ENCODE measurements around the gene CCL19. TPM values are rescaled to one million over a fixed set of nuclear protein-coding genes. Genes with fewer than 3 reads are reported as not detected.

The CCL19 gene
- total RNA-seq, 1 experiment from 2014 or later = not detected

DNA sequence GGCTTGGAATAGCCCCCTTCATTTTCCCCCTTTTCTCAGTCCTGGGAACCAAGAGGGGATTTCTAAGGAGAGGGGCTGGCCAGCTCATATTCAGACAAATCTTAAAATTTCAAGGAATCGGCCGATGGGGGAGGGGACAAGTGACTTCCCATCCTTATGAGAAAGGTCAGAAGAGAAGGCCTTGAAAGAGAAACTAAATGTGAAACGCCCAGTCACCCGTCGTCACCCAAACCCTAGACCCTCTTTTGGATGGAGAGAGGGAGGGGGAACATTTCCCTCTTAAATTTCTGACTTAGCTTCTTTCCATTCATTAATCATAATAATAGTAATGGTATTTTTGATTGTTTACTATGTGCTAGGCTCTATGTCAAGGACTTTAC is 850 bp upstream of the CCL19 start:
- Histone ChIP-seq H3K4me1 (ENCODE audit: insufficient read depth, low read length) (no peaks in the 10 kb centered on the region), H3K4me2 (ENCODE audit: low read length) (no peak overlapping the region), H2AFZ (ENCODE audit: low read length) (no peak overlapping the region), H3F3A (ENCODE audit: low read length, unreplicated experiment) (no peaks in the 10 kb centered on the region), H4K20me1 (ENCODE audit: low read length) (no peaks in the 10 kb centered on the region), H3K79me2 (ENCODE audit: low read length) (no peaks in the 10 kb centered on the region), H3K9me3 (ENCODE audit: low read length) (no peaks in the 10 kb centered on the region), H3K27ac (ENCODE audit: low read length) (no peak overlapping the region), H3K27me3 (ENCODE audit: low read length) (no peaks in the 10 kb centered on the region), H3K4me3 (ENCODE audit: low read length) (no peak overlapping the region), H3K9ac (ENCODE audit: low read length) (no peak overlapping the region), H3K9me2 (replicated peaks; ENCODE audit: low read length) (no peaks in the 10 kb centered on the region), H3K36me3 (ENCODE audit: low read depth, low read length) (no peaks in the 10 kb centered on the region)
- intact Hi-C loops (cut with micrococcal nuclease) = no loop called here
- no TSS peak for BruUV-seq (replicated peaks)
- ChIA-PET POLR2A (ENCODE audit: unreplicated experiment) (interaction anchor here (0.5 kb wide), 1 partner anchor 842 kb away, joined by 7 read pairs; no protein-coding TSS in a partner anchor), CTCF (no interaction called here)
- ATAC-seq (no peak), DNase-seq (no peak)
- TF ChIP-seq, protein P1, sequence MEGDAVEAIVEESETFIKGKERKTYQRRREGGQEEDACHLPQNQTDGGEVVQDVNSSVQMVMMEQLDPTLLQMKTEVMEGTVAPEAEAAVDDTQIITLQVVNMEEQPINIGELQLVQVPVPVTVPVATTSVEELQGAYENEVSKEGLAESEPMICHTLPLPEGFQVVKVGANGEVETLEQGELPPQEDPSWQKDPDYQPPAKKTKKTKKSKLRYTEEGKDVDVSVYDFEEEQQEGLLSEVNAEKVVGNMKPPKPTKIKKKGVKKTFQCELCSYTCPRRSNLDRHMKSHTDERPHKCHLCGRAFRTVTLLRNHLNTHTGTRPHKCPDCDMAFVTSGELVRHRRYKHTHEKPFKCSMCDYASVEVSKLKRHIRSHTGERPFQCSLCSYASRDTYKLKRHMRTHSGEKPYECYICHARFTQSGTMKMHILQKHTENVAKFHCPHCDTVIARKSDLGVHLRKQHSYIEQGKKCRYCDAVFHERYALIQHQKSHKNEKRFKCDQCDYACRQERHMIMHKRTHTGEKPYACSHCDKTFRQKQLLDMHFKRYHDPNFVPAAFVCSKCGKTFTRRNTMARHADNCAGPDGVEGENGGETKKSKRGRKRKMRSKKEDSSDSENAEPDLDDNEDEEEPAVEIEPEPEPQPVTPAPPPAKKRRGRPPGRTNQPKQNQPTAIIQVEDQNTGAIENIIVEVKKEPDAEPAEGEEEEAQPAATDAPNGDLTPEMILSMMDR (conservative IDR thresholded peaks at IDR 0.05; ENCODE audit: low read depth, low read length) = no peak

DNA sequence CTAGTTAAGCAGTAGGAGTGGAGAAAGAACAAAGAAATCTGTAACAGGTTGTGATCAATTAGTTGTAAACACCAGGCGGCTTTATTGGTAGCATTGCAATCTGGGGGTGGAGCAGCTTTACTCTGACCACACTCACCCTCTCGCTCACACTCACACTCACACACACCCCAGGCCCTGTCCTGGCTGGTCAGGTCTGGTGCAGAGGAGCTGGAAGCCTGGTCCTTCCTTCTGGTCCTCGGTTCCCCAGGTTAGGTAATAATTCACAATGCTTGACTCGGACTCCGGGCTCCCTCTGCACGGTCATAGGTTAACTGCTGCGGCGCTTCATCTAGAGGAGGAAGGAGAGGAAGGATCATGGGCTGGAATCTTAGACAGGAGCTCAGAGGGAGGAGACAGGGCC is 1.6 kb downstream of the CCL19 start:
- Histone ChIP-seq H3K9me3 (ENCODE audit: low read length) (no peaks in the 10 kb centered on the region), H3K4me3 (ENCODE audit: low read length) (no peak overlapping the region), H3K9ac (ENCODE audit: low read length) (no peak overlapping the region), H3K27me3 (ENCODE audit: low read length) (no peaks in the 10 kb centered on the region), H3F3A (ENCODE audit: low read length, unreplicated experiment) (no peaks in the 10 kb centered on the region), H2AFZ (ENCODE audit: low read length) (no peak overlapping the region), H4K20me1 (ENCODE audit: low read length) (no peaks in the 10 kb centered on the region), H3K9me2 (replicated peaks; ENCODE audit: low read length) (no peaks in the 10 kb centered on the region), H3K27ac (ENCODE audit: low read length) (no peak overlapping the region), H3K36me3 (ENCODE audit: low read depth, low read length) (no peaks in the 10 kb centered on the region), H3K4me2 (ENCODE audit: low read length) (no peak overlapping the region), H3K79me2 (ENCODE audit: low read length) (no peaks in the 10 kb centered on the region), H3K4me1 (ENCODE audit: insufficient read depth, low read length) (no peaks in the 10 kb centered on the region)
- no peak for DNase-seq
- ChIA-PET CTCF (no interaction called here), POLR2A (ENCODE audit: unreplicated experiment) (no interaction called here)
- intact Hi-C loops (cut with micrococcal nuclease) = no loop called here
- TF ChIP-seq EZH2 (IDR thresholded peaks at IDR 0.05; ENCODE audit: low read length, unreplicated experiment) = no peak
- TF ChIP-seq, protein P1 (conservative IDR thresholded peaks at IDR 0.05; ENCODE audit: low read depth, low read length) = no peak
- TF ChIP-seq EZH2phosphoT487 (IDR thresholded peaks at IDR 0.05; ENCODE audit: borderline replicate concordance, low read length) = no peak
- BruUV-seq (replicated peaks) = no TSS peak
- no peak for ATAC-seq

DNA sequence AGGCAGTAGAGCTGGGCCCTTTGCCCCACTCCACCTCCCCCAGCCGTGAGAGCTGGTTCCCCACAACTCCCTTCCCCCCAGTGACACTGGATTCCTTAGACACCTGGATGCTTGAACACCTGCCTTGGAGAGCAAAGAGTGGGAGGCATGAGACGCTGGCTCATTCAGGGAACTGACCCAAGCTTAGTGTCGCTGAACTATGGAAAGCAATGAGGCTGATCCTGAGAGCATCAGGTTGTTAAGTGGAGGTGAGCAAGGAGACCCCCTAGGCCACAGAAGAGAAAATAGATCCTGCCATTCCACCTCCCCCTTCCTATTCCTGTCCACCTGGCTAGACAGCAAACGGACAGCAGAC is 2.0 kb downstream of the CCL19 start:
- Histone ChIP-seq H2AFZ (ENCODE audit: low read length) (no peak overlapping the region), H3K27me3 (ENCODE audit: low read length) (no peaks in the 10 kb centered on the region), H3K4me2 (ENCODE audit: low read length) (no peak overlapping the region), H3K9me3 (ENCODE audit: low read length) (no peaks in the 10 kb centered on the region), H3K9me2 (replicated peaks; ENCODE audit: low read length) (no peaks in the 10 kb centered on the region), H4K20me1 (ENCODE audit: low read length) (no peaks in the 10 kb centered on the region), H3K36me3 (ENCODE audit: low read depth, low read length) (no peaks in the 10 kb centered on the region), H3K4me1 (ENCODE audit: insufficient read depth, low read length) (no peaks in the 10 kb centered on the region), H3K27ac (ENCODE audit: low read length) (no peak overlapping the region), H3F3A (ENCODE audit: low read length, unreplicated experiment) (no peaks in the 10 kb centered on the region), H3K4me3 (ENCODE audit: low read length) (no peak overlapping the region), H3K79me2 (ENCODE audit: low read length) (no peaks in the 10 kb centered on the region), H3K9ac (ENCODE audit: low read length) (no peak overlapping the region)
- ATAC-seq (no peak), DNase-seq (no peak)
- ChIA-PET POLR2A (ENCODE audit: unreplicated experiment) (no interaction called here), CTCF (no interaction called here)
- TF ChIP-seq EZH2phosphoT487 (IDR thresholded peaks at IDR 0.05; ENCODE audit: borderline replicate concordance, low read length) = no peak
- TF ChIP-seq, protein P1 (conservative IDR thresholded peaks at IDR 0.05; ENCODE audit: low read depth, low read length) = no peak
- no peak for TF ChIP-seq EZH2 (IDR thresholded peaks at IDR 0.05; ENCODE audit: low read length, unreplicated experiment)
- intact Hi-C loops (cut with micrococcal nuclease) = no loop called here
- no TSS peak for BruUV-seq (replicated peaks)
